Tibial artery (tissue), 4 donors: ENCODE results near the gene WDR59.
"Not testable (repeated sequence)": the region's sequence is repeated elsewhere in the genome, so short reads cannot be mapped to it uniquely, and the experiment has no call there.

ENCODE experiments used
- DNase-seq, 2 donors: peaks; one replicate each; pipeline ENCODE4 v3.0.0-alpha.2; 2019
- H3K27ac ChIP-seq, 2 donors: fragments of 200-600 bp; sonication (generic) in 1 of 2; 1 replicate in 1 of 2; 2 replicates in 1 of 2; pipeline ENCODE4 v1.5.1; 2018 to 2019; ENCODE audit warnings: mild to moderate bottlenecking in 1 of 2
- H3K27me3 ChIP-seq, 2 donors: fragments of 200-600 bp; sonication (generic) in 1 of 2; one replicate each; pipeline versions ENCODE4 v1.5.1 to v1.6.0; 2016 to 2019
- H3K36me3 ChIP-seq, 3 donors: fragments of 200-600 bp; sonication (generic) in 2 of 3; one replicate each; pipeline ENCODE4 v1.5.1; 2016 to 2019; ENCODE audit warnings: mild to moderate bottlenecking in 2 of 3
- H3K4me1 ChIP-seq, 4 donors: fragments of 200-600 bp; sonication (generic) in 2 of 4; 1 replicate in 3 of 4; 2 replicates in 1 of 4; pipeline ENCODE4 v1.5.1; 2016 to 2019
- H3K4me3 ChIP-seq, 2 donors: fragments of 200-600 bp; sonication (generic) in 1 of 2; 1 replicate in 1 of 2; 2 replicates in 1 of 2; pipeline ENCODE4 v1.5.1; 2018 to 2019; ENCODE audit warnings: mild to moderate bottlenecking in 2 of 2
- H3K9me3 ChIP-seq, 3 donors: fragments of 200-600 bp; sonication (generic) in 1 of 3; one replicate each; pipeline ENCODE4 v1.5.1; 2016 to 2019
- intact Hi-C: fragments of 100-400 bp; cut with DNase I; formaldehyde crosslinking; loops from one replicate; pipeline ENCODE4 v1.15.0; 2023; ENCODE audit warnings: low total_unique reads
- TF ChIP-seq, protein P1 (sequence below), 2 experiments: fragments of 200-600 bp in 1 of 2; fragments of 450-650 bp in 1 of 2; IDR thresholded peaks; one replicate each; pipeline ENCODE4 v1.5.1; 2017 to 2019; ENCODE audit warnings: antibody characterized with exemption in 2 of 2, mild to moderate bottlenecking in 1 of 2, moderate library complexity in 1 of 2

WDR59 gene

DNA sequence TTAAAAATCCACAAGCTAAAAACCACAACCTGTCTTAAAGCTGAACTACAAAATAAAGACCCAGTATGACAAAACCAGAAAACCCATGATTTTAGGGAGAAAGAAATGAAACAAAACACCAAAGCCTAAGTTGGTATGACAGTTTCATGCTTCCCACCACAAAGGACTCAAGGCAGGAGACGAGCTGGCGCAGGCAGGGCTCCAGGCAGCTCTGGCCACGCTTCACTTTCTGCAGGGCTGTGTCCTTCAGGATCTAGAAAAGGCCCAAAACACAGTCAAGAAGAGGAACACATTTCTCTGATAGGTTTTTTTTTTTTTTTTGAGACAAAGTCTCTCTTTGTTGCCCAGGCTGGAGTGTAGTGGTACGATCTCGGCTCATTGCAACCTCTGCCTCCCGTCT is 75.3 kb downstream of the WDR59 start:
- Histone ChIP-seq H3K27me3 (no peaks in the 10 kb centered on the region), H3K36me3 (peaks cover 74 to 83% (median 81%) of the 10 kb centered on the region in 3 donors), H3K4me3 (no peak overlapping the region), H3K9me3 (peaks cover 0 to 11% (median 0%) of the 10 kb centered on the region in 3 donors), H3K4me1 (no peaks in the 10 kb centered on the region), H3K27ac (no peak overlapping the region)
- TF ChIP-seq, protein P1, sequence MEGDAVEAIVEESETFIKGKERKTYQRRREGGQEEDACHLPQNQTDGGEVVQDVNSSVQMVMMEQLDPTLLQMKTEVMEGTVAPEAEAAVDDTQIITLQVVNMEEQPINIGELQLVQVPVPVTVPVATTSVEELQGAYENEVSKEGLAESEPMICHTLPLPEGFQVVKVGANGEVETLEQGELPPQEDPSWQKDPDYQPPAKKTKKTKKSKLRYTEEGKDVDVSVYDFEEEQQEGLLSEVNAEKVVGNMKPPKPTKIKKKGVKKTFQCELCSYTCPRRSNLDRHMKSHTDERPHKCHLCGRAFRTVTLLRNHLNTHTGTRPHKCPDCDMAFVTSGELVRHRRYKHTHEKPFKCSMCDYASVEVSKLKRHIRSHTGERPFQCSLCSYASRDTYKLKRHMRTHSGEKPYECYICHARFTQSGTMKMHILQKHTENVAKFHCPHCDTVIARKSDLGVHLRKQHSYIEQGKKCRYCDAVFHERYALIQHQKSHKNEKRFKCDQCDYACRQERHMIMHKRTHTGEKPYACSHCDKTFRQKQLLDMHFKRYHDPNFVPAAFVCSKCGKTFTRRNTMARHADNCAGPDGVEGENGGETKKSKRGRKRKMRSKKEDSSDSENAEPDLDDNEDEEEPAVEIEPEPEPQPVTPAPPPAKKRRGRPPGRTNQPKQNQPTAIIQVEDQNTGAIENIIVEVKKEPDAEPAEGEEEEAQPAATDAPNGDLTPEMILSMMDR (IDR thresholded peaks at IDR 0.05): no peak
- no peak for DNase-seq
- intact Hi-C loops: no loop called here

DNA sequence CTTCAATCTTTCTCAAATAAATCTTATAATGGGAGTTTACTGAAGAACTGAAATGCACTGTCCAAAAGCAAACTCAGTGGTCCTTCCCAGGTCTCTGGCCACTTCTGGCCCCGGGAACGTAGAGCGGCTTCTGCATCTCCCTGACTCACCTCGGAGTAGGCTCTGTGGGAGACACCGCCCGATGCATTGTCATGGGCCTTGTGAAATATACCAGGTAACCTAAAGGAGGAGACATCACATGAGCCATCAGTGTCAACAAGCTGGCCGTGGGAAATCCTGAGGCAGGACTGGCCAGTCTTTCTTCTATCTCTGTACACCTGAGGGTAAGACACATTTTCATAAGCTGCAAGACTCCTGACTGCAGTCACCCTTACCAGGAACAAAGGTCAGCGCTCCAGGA is 76.2 kb downstream of the WDR59 start:
- DNase-seq, intact Hi-C loops: not testable (repeated sequence)

GRCh38 chr16:74903901-74904678 is 80.8 kb downstream of the WDR59 start:
- no peaks in the 10 kb centered on the region for H3K9me3 ChIP-seq
- H3K4me1 ChIP-seq: no peaks in the 10 kb centered on the region
- no peak for DNase-seq
- TF ChIP-seq, protein P1 (IDR thresholded peaks at IDR 0.05): no peak
- peaks cover 39 to 73% (median 69%) of the 10 kb centered on the region in 3 donors for H3K36me3 ChIP-seq
- no peaks in the 10 kb centered on the region for H3K27me3 ChIP-seq
- intact Hi-C loops: no loop called here
- no peak overlapping the region for H3K4me3 ChIP-seq
- H3K27ac ChIP-seq: no peak overlapping the region

More for the DNA sequence above, 76.2 kb downstream of the WDR59 start:
- not testable (repeated sequence) for H3K27ac ChIP-seq, H3K4me3 ChIP-seq, H3K4me1 ChIP-seq, H3K27me3 ChIP-seq
- Histone ChIP-seq H3K36me3 (peaks cover 70 to 77% (median 74%) of the 10 kb centered on the region in 3 donors), H3K9me3 (peaks cover 0 to 11% (median 0%) of the 10 kb centered on the region in 3 donors)

GRCh38 chr16:74903120-74903519 is 81.8 kb downstream of the WDR59 start:
- Histone ChIP-seq H3K9me3 (no peaks in the 10 kb centered on the region), H3K36me3 (peaks cover 42 to 72% (median 61%) of the 10 kb centered on the region in 3 donors), H3K4me3 (no peak overlapping the region), H3K4me1 (no peaks in the 10 kb centered on the region), H3K27ac (no peak overlapping the region), H3K27me3 (no peaks in the 10 kb centered on the region)
- intact Hi-C loops: no loop called here
- DNase-seq: no peak
- TF ChIP-seq, protein P1 (IDR thresholded peaks at IDR 0.05): no peak

DNA sequence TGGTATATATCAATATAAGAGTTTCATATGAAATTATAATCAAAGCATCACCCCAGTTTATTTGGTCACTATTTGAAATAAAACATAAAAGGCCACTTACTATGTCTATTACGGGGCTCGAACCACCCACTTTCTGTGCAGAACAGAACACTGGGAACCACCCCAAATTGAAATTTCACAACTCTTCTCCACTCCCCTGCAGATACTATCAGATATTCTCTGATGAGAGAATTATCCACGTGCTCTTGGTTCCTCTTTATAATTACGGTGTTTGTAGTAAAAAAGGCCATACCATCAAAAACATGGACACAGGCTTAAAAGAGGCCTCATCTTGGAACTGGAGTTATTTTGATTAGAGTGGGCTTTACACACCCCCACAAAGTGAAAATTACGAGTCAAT is 82.8 kb downstream of the WDR59 start:
- Histone ChIP-seq H3K27me3 (no peaks in the 10 kb centered on the region), H3K9me3 (no peaks in the 10 kb centered on the region), H3K36me3 (peaks cover 36 to 70% (median 51%) of the 10 kb centered on the region in 3 donors), H3K27ac (no peak overlapping the region), H3K4me3 (no peak overlapping the region), H3K4me1 (no peaks in the 10 kb centered on the region)
- DNase-seq: no peak
- TF ChIP-seq, protein P1 (IDR thresholded peaks at IDR 0.05): no peak
- intact Hi-C loops: no loop called here

DNA sequence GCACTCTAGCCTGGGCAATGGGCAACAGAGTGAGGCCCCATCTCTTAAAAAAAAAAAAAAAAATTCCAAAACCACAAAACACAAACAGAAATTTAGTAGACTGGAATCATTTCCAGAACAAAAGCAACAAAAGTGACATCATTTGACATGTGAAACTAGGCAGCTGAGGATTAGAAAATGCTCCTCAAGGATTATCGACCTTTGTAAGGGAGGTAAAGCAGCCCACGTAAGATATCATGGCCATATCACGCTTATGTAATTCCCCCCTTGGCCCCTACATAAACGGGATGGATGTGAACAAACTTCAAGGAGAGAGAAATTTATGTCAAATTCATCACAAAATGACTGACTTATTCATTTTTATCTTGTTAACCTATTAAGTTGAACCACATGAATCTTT is 83.3 kb downstream of the WDR59 start:
- H3K4me1 ChIP-seq: no peaks in the 10 kb centered on the region
- DNase-seq: no peak
- no peak overlapping the region for H3K4me3 ChIP-seq
- no peak overlapping the region for H3K27ac ChIP-seq
- no peaks in the 10 kb centered on the region for H3K9me3 ChIP-seq
- no peaks in the 10 kb centered on the region for H3K27me3 ChIP-seq
- TF ChIP-seq, protein P1 (IDR thresholded peaks at IDR 0.05): no peak
- intact Hi-C loops: no loop called here
- peaks cover 32 to 67% (median 46%) of the 10 kb centered on the region in 3 donors for H3K36me3 ChIP-seq
